ENCODE results near the gene CNGB1.
"Not testable (repeated sequence)": the region's sequence is repeated elsewhere in the genome, so short reads cannot be mapped to it uniquely, and the experiment has no call there.

The CNGB1 gene

DNA sequence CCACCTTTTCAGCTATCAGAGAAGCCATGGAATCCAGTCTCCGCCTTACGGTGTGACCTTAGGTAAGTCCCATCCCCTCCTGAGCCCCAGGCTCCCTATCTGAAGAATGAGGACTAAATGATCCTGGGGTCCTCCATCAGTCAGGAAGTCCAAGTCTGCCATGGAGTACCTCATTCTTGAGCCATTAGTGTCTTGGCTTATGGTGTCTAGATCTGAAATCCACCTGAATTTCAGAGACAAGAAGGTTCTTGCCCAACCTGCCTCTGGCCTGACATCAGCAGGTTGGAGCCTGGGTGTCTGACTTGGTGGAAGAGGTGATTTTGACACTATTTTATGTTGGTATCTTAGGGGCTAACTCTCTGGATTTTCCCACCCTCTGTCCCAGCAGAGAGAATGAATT, 47.1 kb downstream of the CNGB1 start:
- DNase-seq, result no peak

DNA sequence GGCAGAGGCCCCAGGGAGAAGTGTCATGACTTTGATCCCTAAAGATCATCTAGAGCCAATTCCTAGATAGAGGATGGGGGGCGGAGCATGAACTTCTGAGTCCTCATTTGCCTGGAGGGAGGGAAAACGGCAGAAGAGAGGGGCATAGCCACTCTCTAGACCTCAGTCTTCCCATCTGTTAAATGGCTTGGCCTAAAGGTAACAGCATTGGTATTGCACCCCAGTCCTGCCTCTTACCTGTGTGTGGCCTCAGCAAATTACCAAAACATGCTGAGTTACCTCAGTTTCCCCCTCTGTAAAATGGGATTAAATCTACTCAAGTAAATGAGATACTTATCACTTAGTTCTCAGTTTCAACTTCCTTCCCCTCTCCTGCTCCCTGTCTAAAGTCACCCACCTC, 47.5 kb downstream of the CNGB1 start:
- no peak for DNase-seq

DNA sequence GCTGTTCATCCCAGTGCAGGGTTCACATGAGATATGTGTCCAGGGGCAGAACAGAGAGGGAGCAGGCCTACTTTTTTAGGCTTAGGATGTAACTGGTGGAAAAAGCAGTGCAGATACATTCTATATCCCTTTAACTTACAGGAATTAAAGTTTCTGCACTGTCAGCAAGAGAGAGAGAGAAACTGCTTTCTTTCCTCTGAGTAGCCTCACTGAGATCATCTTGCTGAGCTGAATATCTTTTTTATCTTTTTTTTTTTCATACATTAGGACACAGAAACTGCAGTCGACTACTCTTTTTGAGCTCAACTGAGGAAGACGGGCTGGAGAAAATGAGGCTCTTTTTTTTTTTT, 50.1 kb downstream of the CNGB1 start:
- no peak for DNase-seq

DNA sequence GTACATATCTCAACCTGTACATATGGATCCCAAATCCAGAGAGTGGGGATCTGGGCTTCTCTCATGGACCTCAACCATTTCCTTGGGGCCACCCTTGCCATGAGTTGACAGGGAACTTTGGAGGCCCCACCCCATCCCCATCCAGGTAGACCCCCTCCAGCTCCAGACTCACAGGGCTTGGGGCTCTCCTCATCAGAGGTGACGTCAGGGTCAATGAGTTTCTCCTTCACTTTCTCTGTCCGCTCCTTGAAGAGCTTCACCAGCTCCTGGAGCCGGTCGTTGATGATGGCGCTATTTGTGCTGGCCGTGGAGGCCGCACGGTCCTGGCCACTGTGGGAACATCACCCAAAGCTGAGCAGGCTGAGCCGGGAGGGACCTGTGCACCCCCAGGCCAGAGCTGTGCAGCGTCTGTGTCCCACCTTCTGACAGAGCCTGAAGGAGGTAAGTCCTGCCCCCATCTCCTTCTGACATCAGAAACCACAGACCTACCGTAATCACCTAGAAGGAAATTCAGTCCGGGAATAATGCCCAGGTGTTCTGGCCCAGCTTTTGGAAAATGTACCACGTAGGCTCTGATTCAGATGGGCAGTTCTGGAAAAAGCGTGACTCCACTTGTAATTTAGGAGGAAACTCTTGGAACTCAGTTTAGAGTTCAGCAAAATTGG, 50.6 kb downstream of the CNGB1 start:
- DNase-seq, result no peak

DNA sequence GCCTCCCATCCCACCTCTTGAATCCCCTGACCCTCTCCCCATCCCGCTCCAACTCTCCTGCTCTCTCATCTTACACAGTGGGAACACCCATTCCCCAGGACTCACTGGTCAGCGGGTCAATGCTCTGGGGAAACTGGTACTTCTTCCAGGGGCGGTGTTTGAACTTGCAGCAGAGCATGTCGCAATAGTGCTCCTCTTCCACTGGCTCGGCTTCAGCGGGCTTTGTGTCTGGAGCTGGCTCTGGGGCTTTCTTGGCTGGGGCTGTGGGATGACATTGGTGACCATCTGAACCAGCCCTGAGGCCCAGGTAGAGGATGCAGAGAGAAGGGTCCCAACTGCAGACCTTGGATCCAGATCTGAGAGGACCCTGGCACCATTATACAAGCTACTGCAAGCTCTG, 51.9 kb downstream of the CNGB1 start:
- no peak for DNase-seq

DNA sequence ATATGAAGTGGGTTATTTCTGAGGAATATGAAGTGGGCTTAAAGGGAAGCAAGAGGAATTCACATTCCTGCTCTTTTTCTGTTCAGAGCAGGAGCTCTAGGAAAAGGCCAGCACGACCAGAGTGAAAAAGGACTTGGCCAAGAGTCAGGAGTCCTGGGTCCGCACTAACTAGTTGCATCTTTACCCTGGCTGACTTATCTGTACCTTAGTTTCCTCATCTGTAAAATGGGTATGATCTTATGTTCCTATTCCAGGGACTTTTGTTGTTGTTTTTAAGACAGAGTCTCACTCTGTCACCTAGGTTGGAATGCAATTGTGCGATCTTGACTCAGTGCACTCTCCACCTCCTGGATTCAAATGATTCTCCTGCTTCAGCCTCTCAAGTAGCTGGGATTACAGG, 52.5 kb downstream of the CNGB1 start:
- no peak for DNase-seq

DNA sequence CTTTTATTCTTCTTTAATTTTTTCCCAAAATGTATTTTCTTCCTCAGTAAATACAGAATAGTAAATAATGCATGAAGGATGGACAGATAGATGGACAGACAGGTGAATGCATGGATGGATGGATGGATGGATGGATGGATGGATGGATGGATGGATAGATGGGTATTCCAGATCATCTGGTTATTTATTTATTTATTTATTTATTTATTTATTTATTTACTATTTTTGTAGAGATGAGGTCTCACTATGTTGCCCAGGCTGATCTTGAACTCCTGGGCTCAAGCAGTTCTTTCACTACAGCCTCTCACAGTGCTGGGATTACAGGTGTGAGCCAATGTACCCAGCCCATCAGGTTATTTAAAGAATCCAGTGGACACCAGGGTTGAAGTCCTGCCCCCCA, 53.0 kb downstream of the CNGB1 start:
- not testable (repeated sequence) for DNase-seq

DNA sequence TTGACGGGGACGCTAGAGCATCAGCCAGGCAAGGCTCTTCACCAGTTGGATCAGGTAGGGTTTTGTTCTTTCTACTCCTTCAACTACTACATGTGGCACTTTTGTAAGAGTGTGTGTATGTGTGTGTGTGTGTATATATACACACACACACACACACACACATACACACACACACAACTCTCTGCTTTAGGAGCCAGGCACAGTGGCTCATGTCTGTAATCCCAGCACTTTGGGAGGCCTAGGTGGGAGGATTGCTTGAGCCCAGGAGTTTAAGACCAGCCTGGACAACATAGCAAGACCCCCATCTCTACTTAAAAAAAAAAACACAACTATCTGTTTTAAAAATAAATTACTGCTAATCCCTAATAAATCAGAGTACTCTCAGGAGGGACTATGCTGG, 53.4 kb downstream of the CNGB1 start:
- not testable (repeated sequence) for DNase-seq

DNA sequence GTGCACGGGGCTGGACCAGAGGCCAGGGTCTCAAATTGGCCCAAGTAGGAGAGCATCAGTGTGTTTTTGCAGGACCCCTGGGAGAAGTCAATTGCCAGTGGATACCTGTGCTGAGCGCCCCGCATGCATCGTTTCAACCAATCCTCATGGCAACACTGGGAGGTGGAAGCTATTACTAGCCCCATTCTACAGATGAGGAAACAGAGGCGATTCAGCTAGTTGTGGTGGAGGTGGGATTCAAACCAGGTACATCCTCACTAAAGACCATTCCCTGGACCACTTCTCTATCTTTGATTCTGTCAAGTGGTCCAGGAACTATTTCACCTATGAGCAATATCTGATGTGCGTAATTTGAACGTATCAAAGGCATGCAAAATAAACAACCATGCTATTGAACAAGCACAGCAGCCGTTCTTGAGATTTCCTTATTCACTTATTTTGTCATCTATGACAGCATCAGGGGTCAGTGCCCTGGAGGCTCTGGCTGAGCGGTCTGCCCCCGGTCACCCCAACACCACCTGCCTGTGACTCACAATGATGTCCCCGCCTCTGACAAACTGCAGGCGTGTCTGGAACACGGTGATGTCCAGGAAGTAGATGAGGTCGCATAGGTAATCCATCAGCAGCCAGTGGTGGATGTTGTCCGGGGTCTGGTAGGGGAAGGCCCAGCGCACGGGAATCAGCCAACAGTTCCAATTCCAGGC, 54.0 kb downstream of the CNGB1 start:
- DNase-seq, result no peak

DNA sequence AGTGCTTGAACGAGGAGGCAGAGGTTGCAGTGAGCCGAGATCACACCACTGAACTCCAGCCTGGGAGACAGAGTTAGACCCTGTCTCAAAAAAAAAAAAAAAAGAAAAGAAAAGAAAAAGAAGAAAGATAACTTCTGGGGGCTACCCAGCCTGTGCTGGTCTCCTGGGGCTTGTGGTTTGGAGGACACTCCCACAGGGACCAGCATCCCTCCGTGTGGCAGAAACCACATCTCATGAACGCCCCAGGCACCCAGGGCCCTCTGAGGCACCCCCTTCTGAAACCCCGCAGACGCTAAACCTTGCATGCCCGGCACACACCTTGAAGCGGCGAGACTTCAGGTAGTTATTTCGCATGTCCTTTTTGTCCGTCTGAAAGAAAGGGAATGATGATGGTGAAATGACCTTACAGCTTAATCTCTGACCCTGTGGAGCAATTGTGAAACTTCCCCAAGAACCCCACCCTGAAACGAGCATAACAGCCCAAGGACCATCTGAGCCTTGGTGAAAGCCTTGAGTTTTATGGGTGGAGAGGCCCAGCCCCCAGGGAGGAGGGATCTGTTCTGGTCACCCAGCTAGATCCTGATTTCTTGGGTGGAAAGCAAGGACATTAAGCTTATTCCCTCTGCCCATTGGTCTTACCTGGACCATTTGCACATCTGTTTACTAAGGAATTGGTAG, 55.0 kb downstream of the CNGB1 start:
- no peak for DNase-seq

DNA sequence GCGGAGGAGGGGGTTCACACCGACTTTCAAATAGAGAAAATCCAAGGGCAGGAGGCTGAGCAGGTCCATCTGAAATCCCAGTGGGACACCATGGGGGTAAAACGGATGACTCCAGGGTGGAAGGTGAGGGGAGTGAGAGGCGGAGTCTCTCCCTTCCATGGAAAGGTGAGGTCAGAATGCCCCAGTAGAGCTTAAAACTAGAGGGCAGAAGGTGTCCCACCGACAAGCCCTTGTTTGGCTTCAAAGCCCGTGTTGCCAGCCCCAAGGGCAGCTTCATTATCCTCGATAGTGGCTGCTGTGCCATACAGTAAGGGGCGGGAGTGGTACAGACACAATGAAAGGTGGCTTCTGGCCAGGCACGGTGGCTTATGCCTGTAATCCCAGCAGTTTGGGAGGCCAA, 55.7 kb downstream of the CNGB1 start:
- no peak for DNase-seq

DNA sequence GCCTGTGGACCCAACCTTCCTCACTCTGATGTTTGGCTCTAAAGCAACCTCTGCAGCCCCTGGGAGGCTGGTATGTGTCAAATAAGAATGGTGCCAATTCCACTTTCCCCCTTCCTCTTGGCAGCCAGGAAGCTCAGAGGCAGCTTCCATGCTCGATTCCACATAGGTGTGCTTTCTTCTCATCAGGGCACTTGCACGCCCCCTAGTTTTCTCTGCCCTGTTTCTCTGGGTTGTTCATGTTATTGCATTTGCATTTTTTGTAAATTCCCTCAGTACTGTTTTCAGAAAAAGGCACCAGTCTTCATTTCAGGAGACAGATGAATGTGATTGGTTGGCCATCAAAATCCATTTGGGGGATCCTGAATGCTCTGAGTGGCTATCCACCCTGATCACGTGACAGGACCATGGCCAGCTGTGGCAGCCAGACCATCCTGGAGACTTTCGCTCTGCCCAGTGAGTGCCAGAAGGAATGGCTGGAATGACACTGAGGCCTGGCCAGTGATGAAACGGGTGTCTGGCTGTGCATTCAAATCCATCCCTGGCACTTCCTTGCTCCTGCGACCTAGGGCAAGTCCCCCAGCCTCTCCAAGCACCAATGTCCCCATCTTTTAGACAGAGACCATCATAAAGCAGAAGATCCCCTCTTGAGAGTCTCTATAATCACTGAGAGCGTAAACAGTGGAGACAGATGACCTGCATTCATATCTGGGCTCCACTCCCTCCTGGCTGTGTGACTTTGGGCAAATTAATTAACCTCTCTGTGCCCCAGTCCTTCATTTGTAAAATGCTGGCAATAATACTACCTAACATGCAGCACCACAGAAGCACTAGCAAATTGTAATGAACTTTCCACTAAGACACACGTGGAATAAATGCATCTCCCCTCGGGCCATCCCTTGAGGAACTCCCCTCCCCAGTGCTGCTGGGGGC, 56.4 kb downstream of the CNGB1 start:
- DNase-seq, result no peak

DNA sequence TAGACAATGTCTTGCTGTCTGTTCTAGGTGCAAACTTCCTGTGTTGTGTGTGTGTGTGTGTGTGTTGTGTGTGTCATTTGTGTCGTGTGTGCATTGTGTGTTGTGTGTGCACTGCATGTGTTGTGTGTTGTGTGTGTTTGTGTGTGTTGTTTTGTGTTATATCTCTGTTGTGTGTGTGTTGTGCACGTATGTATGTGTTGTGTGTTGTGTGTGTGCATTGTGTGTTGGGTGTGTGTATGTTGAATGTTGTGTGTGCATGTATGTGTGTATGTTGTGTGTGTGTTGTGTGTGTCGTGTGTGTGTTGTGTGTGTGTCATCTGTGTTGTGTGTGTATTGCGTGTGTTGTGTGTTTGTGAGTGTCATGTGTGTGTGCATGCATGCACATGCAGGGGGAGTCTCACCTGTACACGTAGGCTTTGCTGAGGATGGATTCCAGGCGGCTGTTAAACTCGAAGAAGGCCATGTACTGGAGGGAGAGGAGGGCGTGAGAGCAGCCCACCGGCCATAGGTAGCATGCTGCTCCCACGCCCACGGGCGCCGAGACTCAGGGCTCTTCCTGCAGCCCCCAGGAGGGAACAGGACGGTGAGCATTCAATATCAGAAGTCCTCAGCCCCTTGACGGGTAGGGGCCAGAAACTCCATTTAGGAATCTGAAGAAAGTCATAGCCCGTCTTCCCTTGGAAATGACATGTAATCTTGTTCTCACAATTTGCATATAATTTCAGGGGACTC, 58.2 kb downstream of the CNGB1 start:
- DNase-seq, result no peak

DNA sequence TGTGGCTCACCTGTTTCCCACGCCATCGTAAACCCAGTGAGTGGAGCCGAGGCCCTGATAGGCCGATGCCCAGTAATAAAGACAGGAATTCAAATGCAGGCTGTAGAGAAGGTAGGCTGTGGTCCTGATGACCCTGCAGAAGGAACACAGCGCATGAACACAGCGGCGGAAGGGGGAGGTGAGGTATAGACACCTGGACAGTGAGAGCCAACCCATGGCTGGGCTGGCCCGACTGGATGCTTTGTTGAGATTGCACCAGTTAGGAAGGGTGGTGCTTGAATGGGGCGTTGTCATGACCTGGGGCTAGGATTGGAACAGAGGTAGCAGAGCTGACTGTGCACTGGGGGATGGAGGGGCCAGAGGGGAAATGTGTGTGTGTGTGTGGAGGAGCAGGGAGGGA, 59.2 kb downstream of the CNGB1 start:
- DNase-seq, result no peak

DNA sequence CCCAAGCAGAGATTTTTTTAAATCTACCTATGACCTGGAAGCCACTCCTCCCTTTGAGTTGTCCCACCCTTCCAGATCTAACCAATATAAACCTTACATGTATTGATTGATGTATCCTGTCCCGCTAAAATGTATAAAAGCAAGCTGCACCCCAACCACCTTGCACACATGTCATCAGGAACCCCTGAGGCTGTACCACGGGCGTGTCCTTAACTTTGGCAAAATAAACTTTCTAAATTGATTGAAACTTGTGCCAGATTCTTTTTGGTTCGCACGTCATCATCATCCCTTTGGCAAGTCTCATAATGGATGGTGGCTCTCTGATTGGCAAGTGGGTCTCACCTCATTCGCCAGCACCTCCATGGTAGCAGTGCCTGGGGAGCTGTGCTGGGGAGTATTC, 60.2 kb downstream of the CNGB1 start:
- no peak for DNase-seq

DNA sequence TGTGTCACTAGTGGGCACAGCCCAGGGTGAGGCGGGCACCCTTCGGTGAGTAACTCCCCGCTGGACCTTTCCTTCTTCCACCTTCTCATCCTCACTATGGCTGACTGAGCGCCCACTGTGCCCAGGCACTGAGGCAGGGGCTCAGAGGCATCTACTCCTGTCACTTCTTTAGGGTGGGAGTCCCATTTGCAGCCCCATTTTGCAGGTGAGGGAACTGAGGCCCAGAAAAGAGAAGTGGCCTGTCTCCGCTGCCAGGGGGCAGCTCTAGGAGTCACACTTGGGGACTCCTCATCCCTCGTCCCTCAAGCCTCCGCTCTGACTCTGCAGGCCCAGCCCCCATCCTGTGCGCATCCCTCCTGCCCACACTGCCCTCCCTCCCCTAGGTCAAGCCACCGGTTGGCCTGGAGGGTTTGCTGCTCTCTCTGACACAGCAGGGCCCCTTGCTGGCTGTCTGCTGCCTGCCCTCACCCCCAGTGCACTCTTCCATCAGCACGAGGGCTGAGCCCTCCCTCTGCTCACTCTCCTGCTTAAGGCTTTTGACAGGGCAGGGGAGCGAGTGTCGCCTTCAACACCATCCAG, 62.4 kb downstream of the CNGB1 start:
- no peak for DNase-seq

DNA sequence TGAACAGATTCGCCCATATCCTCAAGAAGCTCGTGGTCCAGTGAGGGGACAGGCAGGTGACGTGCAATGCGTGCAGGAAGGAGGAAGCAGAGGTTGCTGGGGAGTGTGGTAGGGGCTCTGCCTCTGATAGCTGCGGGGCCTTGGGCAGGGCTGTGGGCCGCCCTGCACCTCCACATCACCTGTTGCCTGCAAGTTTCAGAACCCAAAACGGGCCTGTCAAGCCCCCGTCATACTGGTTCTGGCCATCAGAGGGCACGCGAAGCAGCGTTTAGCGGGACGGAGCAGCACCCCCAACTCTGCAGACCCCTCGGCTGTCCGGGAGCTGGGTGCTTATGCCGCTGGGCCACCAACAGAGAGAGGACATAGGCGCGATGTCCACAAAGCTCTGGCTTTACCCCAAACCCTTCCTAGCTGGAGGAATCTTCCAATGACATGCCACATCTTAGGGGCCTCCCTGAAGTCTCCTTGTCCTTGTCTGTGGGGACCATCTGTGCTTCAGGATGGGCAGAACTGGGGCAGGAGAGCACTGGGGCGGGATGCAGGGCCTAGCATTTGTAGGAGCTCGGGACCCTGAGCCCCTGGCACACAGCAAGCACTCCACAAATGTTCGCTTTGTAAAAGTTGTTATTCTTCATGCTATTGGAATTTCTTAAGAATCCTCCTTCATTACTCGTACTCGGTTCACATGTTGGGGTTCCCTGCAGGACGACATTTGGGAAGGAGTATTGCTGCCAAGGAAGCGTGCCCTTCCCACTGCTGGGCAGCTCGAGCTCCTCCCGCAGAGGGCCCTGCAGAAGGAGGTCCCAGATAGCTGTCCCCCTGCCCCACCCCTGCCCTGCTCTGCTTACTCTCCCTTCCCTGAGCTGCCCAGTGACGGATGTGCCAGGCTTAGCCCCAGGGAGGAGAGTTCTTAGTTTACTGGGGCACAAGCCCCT, 64.3 kb downstream of the CNGB1 start:
- no peak for DNase-seq

DNA sequence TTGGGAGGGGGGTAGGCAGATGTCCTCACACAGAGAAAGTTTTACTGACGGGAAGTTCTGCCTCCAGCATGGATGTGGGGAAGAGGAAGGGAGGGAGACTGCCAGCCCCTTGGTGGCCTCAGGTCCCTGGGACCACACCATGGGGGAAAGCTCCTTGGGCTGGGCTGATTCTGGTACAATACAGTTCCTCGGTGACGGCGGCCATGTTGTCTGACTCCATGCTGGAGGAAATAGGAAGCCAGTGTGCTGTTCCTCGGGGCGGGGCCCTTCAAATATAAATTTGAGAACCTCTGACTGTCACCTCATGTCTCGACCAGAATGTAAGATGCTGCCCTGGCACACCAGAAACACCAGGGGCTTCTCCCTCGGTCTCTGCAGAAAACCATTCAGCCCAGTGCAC, 66.8 kb downstream of the CNGB1 start:
- no peak for DNase-seq

DNA sequence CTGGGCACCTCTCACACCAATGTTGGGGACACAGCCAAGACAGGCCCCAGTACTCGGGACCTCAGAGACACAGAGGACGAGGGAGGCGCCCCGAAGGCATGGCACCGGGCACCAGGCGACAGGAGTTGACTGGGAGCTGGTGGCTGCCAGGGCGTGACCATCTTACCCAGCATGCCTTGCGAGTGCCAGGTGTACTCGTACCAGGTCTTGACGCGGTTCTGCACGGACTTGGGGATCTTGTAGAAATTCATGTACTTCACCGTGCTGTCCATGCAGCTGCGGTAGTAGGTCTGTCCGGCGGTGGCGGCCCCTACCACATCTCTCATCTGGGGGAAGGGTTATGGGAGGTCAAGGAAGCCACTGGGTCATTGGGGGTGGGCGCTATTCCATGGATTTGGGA, 67.3 kb downstream of the CNGB1 start:
- DNase-seq, result no peak

DNA sequence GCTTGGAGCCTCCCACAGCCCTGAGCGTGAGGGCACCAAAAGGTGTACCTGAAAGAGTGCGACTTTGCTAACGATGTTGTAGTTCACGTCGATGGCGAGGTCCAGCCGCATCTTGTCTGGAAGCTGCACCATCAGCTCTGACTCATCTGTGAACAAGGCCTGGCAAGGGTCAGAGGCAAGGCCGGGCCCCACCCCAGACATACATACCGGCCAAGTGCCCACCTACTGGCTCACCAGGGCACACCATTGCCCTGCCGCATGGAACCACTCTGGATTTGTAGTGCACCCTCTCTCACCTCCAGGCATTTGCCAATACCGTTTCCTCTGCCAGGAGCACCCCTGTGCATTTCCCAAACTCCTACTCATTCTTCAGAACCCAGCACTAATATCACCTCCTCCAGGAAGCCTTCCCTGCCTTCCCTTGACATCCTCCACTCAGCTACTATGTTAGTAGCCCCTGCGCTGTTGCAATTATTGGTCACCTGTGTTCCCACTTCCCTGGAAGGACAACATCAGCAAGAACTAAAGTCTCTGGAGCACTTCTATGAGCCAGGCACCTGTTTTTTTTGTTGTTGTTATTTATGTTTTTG, 69.4 kb downstream of the CNGB1 start:
- DNase-seq, result no peak
